A673 (cell line): Measurements from ENCODE around the gene TNRC6C. TPM values are rescaled to one million over a fixed set of nuclear protein-coding genes. Genes with fewer than 3 reads are reported as not detected.

Experiments
- BruUV-seq: library from RNA; stranded (reverse); fragments of 400-500 nt; replicated peaks from 2 replicates; lab custom pipeline; 2021; lab: Mats Ljungman, UMichigan
- CTCF ChIA-PET: fragments of 300-600 bp; sonication (Branson Sonifier 250); formaldehyde crosslinking; loops from one replicate; lab custom pipeline; 2022; ENCODE audit warnings: antibody characterized with exemption; lab: Charles Lee
- POLR2A ChIA-PET: fragments of 300-600 bp; sonication (Branson Sonifier 250); formaldehyde crosslinking; loops from one replicate; lab custom pipeline; 2022; ENCODE audit warnings: antibody characterized with exemption; ENCODE audit not compliant: low non-redundant PET; lab: Charles Lee
- DNase-seq: peaks from one replicate; pipeline ENCODE4 v3.0.0-alpha.2; 2015; ENCODE audit warnings: low spot score
- H3K27ac ChIP-seq: fragments of 200-600 bp; sonication (generic); 2 replicates; pipeline ENCODE4 v1.5.1; 2016; ENCODE audit warnings: mixed run types, low read depth, mild to moderate bottlenecking, mixed read lengths, antibody characterized with exemption, low read length; ENCODE audit not compliant: poor library complexity, severe bottlenecking
- H3K27me3 ChIP-seq: fragments of 200-600 bp; sonication (generic); replicated peaks from 2 replicates; pipeline ENCODE4 v1.6.1; 2017; ENCODE audit warnings: mixed run types, low read depth, mild to moderate bottlenecking, mixed read lengths, antibody characterized with exemption, low read length; ENCODE audit not compliant: insufficient read depth, poor library complexity
- H3K36me3 ChIP-seq: fragments of 200-600 bp; sonication (generic); 2 replicates; pipeline ENCODE4 v1.6.1; 2016; ENCODE audit warnings: mixed run types, mild to moderate bottlenecking, mixed read lengths, antibody characterized with exemption, low read length; ENCODE audit not compliant: insufficient read depth, poor library complexity, severe bottlenecking
- H3K4me1 ChIP-seq: fragments of 200-600 bp; sonication (generic); 2 replicates; pipeline ENCODE4 v1.6.1; 2017; ENCODE audit warnings: mixed run types, mild to moderate bottlenecking, mixed read lengths, antibody characterized with exemption, low read length; ENCODE audit not compliant: insufficient read depth, poor library complexity, severe bottlenecking
- H3K4me3 ChIP-seq: fragments of 200-600 bp; sonication (generic); 2 replicates; pipeline ENCODE4 v1.5.1; 2016; ENCODE audit warnings: low read depth, mixed run types, mild to moderate bottlenecking, mixed read lengths, low read length; ENCODE audit not compliant: poor library complexity, severe bottlenecking
- H3K9me3 ChIP-seq: fragments of 200-600 bp; sonication (generic); 2 replicates; pipeline ENCODE4 v1.6.1; 2016; ENCODE audit warnings: mixed run types, low read depth, mild to moderate bottlenecking, mixed read lengths, antibody characterized with exemption, low read length; ENCODE audit not compliant: poor library complexity, severe bottlenecking
- CTCF ChIP-seq: fragments of 300-800, 200-600 bp; sonication (generic); conservative IDR thresholded peaks from 2 replicates; pipeline ENCODE4 v1.5.1; 2017; ENCODE audit warnings: low read depth, mild to moderate bottlenecking, antibody characterized with exemption, low read length, moderate library complexity, mixed read lengths
- EZH2 ChIP-seq: fragments of 200-600 bp; sonication (generic); IDR thresholded peaks from 2 replicates; pipeline ENCODE4 v1.6.1; 2017; ENCODE audit warnings: borderline replicate concordance, low read depth, mild to moderate bottlenecking, mixed read lengths, antibody characterized with exemption, low read length; ENCODE audit not compliant: poor library complexity, severe bottlenecking
- intact Hi-C: fragments of 100-400 bp; cut with micrococcal nuclease; formaldehyde crosslinking; loops from one replicate; pipeline ENCODE4 v1.10.0; 2022; ENCODE audit not compliant: unreplicated experiment
- total RNA-seq: library from RNA; stranded (reverse); gene quantifications from 2 replicates; pipeline ENCODE4 v1.2.3, GENCODE V29; 2021

Gene TNRC6C
- total RNA-seq, 1 experiment from 2014 or later, result 26.7 TPM

- H3K27ac ChIP-seq, result no peak overlapping the region
- ChIA-PET CTCF (no interaction called here), POLR2A (interaction anchor here (0.6 kb wide), 1 partner anchor 35 kb away, joined by 8 read pairs; no protein-coding TSS in a partner anchor)
- TF ChIP-seq CTCF, result no peak
- no peak for TF ChIP-seq EZH2
- no peak overlapping the region for H3K4me3 ChIP-seq
- H3K36me3 ChIP-seq, result no peaks in the 10 kb centered on the region
- intact Hi-C loops, result no loop called here
- no peaks in the 10 kb centered on the region for H3K27me3 ChIP-seq
- H3K9me3 ChIP-seq, result no peaks in the 10 kb centered on the region
- no TSS peak for BruUV-seq
- no peaks in the 10 kb centered on the region for H3K4me1 ChIP-seq
- no peak for DNase-seq
Observed at GRCh38 chr17:78120537-78120936, 162.0 kb downstream of the TNRC6C start.

- Histone ChIP-seq H3K4me1 (no peaks in the 10 kb centered on the region), H3K27ac (no peak overlapping the region), H3K27me3 (no peaks in the 10 kb centered on the region), H3K36me3 (no peaks in the 10 kb centered on the region), H3K4me3 (no peak overlapping the region), H3K9me3 (no peaks in the 10 kb centered on the region)
- no TSS peak for BruUV-seq
- DNase-seq, result no peak
- intact Hi-C loops, result no loop called here
- ChIA-PET POLR2A (no interaction called here), CTCF (no interaction called here)
- TF ChIP-seq EZH2 (no peak), CTCF (no peak)
Observed at GRCh38 chr17:78120971-78121800, 162.7 kb downstream of the TNRC6C start.

GRCh38 chr17:78121801-78122215, 163.3 kb downstream of the TNRC6C start:
- no TSS peak for BruUV-seq
- Histone ChIP-seq H3K9me3 (no peaks in the 10 kb centered on the region), H3K27me3 (no peaks in the 10 kb centered on the region), H3K36me3 (no peaks in the 10 kb centered on the region), H3K4me1 (peaks cover 5% of the 10 kb centered on the region), H3K4me3 (no peak overlapping the region), H3K27ac (no peak overlapping the region)
- ChIA-PET POLR2A (no interaction called here), CTCF (no interaction called here)
- DNase-seq, result no peak
- intact Hi-C loops, result no loop called here
- TF ChIP-seq CTCF, result no peak
- no peak for TF ChIP-seq EZH2
